SJSA1 (cell line): ENCODE results near the gene GOLGB1. TPM values are rescaled to one million over a fixed set of nuclear protein-coding genes. Genes with fewer than 3 reads are reported as not detected.
A peak's percentile ranks its signal among the peaks of the same experiment; 100 is the strongest.
"Not testable (repeated sequence)": the region's sequence is repeated elsewhere in the genome, so short reads cannot be mapped to it uniquely, and the experiment has no call there.

Source experiments
- DNase-seq, 2 experiments: peaks; one replicate each; pipeline ENCODE4 v3.0.0-alpha.2; 2015 to 2020; ENCODE audit warnings: low spot score in 2 of 2, low read depth in 1 of 2
- H3K27ac ChIP-seq: fragments of 250-450 bp; sonication (Bioruptor Pico); 2 replicates; pipeline ENCODE4 v1.5.1; 2020; ENCODE audit warnings: mild to moderate bottlenecking, moderate library complexity
- H3K27me3 ChIP-seq: fragments of 250-450 bp; sonication (Bioruptor Pico); replicated peaks from 2 replicates; pipeline ENCODE4 v1.5.1; 2020; ENCODE audit warnings: mild to moderate bottlenecking, moderate library complexity
- H3K36me3 ChIP-seq: fragments of 250-450 bp; sonication (Bioruptor Pico); 2 replicates; pipeline ENCODE4 v1.5.1; 2020; ENCODE audit warnings: mild to moderate bottlenecking
- H3K4me1 ChIP-seq: fragments of 250-450 bp; sonication (Bioruptor Pico); replicated peaks from 2 replicates; pipeline ENCODE4 v1.6.1; 2021; ENCODE audit warnings: mild to moderate bottlenecking
- H3K4me3 ChIP-seq: fragments of 250-450 bp; sonication (Bioruptor Pico); 2 replicates; pipeline ENCODE4 v1.5.1; 2020; ENCODE audit warnings: mild to moderate bottlenecking
- H3K9me3 ChIP-seq: fragments of 250-450 bp; sonication (Bioruptor Pico); replicated peaks from 2 replicates; pipeline ENCODE4 v1.5.1; 2020; ENCODE audit warnings: mild to moderate bottlenecking
- total RNA-seq: library from RNA; depleted of rRNA; stranded (reverse); fragments of >200 nt; shearing (Covaris generic); gene quantifications from 2 replicates; pipeline ENCODE4 v1.2.3, GENCODE V29; 2014

The GOLGB1 gene
- total RNA-seq, 1 experiment from 2014 or later = 19.7 TPM

DNA sequence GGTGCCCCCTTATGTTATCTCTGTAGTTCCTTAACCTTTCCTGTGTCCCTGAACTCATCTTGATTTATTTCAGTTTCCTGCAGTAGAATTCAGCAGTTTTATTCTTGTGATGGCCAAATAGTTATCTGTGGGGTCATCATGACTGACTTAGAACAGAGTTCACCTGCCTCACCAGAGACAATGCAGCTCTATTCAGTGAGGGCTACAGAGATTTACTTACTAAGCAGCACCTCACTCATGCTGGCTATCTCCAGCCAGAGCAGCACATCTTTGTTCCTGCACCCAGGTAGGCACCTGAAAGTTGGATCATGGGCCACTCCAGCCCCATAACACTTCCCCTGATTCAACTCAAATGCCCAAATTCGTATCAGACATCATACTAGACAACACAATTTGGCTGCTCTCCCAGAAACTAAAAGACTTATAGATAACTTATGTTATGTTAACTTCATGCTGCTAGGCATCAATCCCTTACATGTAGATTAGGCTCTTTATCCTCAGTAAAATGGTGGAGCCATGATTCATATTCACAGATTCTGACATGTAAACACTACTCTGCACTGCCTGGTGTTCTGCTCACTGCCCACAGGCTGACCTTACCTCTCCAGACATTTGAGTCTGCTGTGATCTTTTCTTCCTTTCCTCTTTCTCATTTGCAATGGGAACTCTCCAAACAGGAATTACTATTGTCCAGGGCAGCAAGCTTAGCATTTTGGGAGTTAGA lies 9.3 kb upstream of the GOLGB1 start:
- no peaks in the 10 kb centered on the region for H3K9me3 ChIP-seq
- no peak for DNase-seq
- no peaks in the 10 kb centered on the region for H3K36me3 ChIP-seq
- no peaks in the 10 kb centered on the region for H3K4me1 ChIP-seq
- no peak overlapping the region for H3K27ac ChIP-seq
- peaks cover under 1% of the 10 kb centered on the region; the same call in 1 of the 2 replicates for H3K27me3 ChIP-seq
- H3K4me3 ChIP-seq = no peak overlapping the region

DNA sequence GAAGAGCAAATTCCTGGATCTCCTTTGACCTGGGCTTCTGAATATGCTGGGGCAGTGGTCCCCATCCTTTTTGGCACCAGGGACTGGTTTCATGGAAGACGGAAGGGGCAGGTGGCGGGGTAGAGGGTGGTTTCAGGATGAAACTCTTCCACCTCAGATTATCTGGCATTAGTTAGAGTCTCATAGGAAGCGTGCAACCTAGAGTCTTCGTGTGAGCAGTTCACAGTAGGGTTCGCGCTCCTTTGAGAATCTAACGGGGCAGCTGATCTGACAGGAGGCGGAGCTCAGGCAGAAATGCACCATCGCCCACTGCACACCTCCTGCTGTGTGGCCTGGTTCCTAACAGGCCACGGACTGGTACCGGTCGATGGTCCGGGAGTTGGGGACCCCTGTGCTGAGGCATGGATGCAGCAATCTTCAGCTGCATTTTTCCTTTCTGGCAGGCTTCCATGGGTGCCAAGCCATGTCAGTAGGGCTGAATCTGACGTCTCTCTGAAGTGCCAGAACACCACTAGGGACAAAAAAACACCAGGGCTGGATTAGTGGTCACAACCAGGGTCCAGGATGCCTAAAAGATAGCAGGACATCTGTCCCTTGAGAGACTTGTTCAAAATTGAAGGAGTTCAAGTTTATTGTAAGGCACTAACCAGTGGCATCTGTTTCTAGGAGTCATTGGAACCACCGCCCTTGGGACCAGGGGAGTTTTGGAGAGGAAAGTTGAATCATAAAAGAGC lies 8.4 kb upstream of the GOLGB1 start:
- Histone ChIP-seq H3K9me3 (no peaks in the 10 kb centered on the region), H3K4me1 (no peaks in the 10 kb centered on the region), H3K4me3 (no peak overlapping the region), H3K27me3 (peaks cover 4% of the 10 kb centered on the region; the same call in 1 of the 2 replicates), H3K27ac (no peak overlapping the region), H3K36me3 (no peaks in the 10 kb centered on the region)
- DNase-seq = no peak

- H3K36me3 ChIP-seq = no peaks in the 10 kb centered on the region
- no peak overlapping the region for H3K27ac ChIP-seq
- H3K4me1 ChIP-seq = no peaks in the 10 kb centered on the region
- H3K4me3 ChIP-seq = no peak overlapping the region
- no peak for DNase-seq
- H3K27me3 ChIP-seq = peaks cover 4% of the 10 kb centered on the region; the same call in 1 of the 2 replicates
- H3K9me3 ChIP-seq = no peaks in the 10 kb centered on the region
These were observed 7.7 kb upstream of the GOLGB1 start for GRCh38 chr3:121757087-121757811.

GRCh38 chr3:121752772-121753171 lies 3.2 kb upstream of the GOLGB1 start:
- H3K9me3 ChIP-seq = no peaks in the 10 kb centered on the region
- no peak for DNase-seq
- peaks cover 4% of the 10 kb centered on the region; the same call in 1 of the 2 replicates for H3K27me3 ChIP-seq
- peaks cover 4% of the 10 kb centered on the region; the same call in 1 of the 2 replicates for H3K36me3 ChIP-seq
- no peak overlapping the region for H3K4me3 ChIP-seq
- H3K4me1 ChIP-seq = peaks cover 11% of the 10 kb centered on the region
- no peak overlapping the region for H3K27ac ChIP-seq

GRCh38 chr3:121752261-121752660 lies 2.7 kb upstream of the GOLGB1 start:
- no peak overlapping the region for H3K4me3 ChIP-seq
- no peak for DNase-seq
- H3K4me1 ChIP-seq = peaks cover 11% of the 10 kb centered on the region
- H3K9me3 ChIP-seq = no peaks in the 10 kb centered on the region
- H3K27me3 ChIP-seq = peaks cover 4% of the 10 kb centered on the region; the same call in 1 of the 2 replicates
- peaks cover 4% of the 10 kb centered on the region; the same call in 1 of the 2 replicates for H3K36me3 ChIP-seq
- H3K27ac ChIP-seq = no peak overlapping the region

- peaks cover 4% of the 10 kb centered on the region; the same call in 1 of the 2 replicates for H3K27me3 ChIP-seq
- peaks cover 11% of the 10 kb centered on the region for H3K4me1 ChIP-seq
- no peaks in the 10 kb centered on the region for H3K9me3 ChIP-seq
- DNase-seq = no peak
- H3K27ac ChIP-seq = peak overlapping the region; percentile 39
- H3K4me3 ChIP-seq = peak overlapping the region; percentile 71
- H3K36me3 ChIP-seq = peaks cover 4% of the 10 kb centered on the region; the same call in 1 of the 2 replicates
These were observed 510 bp upstream of the GOLGB1 start for GRCh38 chr3:121750087-121750415.

DNA sequence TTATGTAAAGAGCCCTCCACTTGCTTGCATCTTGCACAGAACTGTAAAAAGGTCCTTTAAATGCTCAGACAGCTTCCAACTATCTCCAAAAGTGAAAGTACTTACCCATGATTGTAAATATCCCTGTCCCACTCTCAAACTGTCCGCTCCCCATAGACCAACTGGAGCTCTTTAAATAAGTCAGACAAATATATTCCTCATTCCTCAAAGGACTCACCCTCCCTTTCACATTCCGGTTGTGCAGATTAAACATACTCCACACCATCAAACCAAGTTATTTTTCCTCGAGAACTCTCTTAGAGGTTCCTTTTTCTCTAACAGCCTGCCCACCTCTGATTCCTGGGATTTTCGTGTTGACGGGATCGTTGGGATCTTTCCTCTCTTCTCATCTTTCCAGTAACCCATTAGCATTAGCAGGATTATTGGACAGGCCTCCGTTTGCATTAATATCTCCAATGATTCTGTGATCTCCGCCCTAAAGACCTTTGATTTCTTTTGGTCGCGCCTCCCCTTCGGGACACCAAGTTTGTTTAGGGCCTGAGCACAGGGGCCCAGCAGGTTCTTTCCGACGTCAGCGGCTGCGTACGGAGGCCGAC lies 763 bp downstream of the GOLGB1 start:
- no peak for DNase-seq
- H3K27ac ChIP-seq = peak overlapping the region; percentile 89

GRCh38 chr3:121747976-121748375 lies 1.6 kb downstream of the GOLGB1 start:
- H3K4me1 ChIP-seq = peaks cover 11% of the 10 kb centered on the region
- H3K36me3 ChIP-seq = peaks cover 4% of the 10 kb centered on the region; the same call in 1 of the 2 replicates
- H3K9me3 ChIP-seq = no peaks in the 10 kb centered on the region
- no peak overlapping the region for H3K27ac ChIP-seq
- no peak for DNase-seq
- peak overlapping the region; percentile 71; the same call in 1 of the 2 replicates for H3K4me3 ChIP-seq
- H3K27me3 ChIP-seq = no peaks in the 10 kb centered on the region

More for the DNA sequence above, 763 bp downstream of the GOLGB1 start:
- peaks cover 11% of the 10 kb centered on the region for H3K4me1 ChIP-seq
- H3K36me3 ChIP-seq = peaks cover 4% of the 10 kb centered on the region; the same call in 1 of the 2 replicates
- H3K4me3 ChIP-seq = peak overlapping the region; percentile 71
- H3K27me3 ChIP-seq = peaks cover 2% of the 10 kb centered on the region; the same call in 1 of the 2 replicates
- H3K9me3 ChIP-seq = no peaks in the 10 kb centered on the region

DNA sequence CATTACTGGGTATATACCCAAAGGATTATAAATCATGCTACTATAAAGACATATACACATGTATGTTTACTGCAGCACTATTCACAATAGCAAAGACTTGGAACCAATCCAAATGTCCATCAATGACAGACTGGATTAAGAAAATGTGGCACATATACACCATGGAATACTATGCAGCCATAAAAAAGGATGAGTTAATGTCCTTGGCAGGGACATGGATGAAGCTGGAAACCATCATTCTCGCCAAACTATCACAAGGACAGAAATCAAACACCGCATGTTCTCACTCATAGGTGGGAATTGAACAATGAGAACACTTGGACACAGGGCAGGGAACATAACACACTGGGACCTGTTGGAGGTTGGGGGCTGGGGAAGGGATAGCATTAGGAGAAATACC lies 6.4 kb downstream of the GOLGB1 start:
- H3K4me1 ChIP-seq, H3K4me3 ChIP-seq, H3K27ac ChIP-seq, H3K9me3 ChIP-seq, DNase-seq, H3K27me3 ChIP-seq, H3K36me3 ChIP-seq: not testable (repeated sequence)

DNA sequence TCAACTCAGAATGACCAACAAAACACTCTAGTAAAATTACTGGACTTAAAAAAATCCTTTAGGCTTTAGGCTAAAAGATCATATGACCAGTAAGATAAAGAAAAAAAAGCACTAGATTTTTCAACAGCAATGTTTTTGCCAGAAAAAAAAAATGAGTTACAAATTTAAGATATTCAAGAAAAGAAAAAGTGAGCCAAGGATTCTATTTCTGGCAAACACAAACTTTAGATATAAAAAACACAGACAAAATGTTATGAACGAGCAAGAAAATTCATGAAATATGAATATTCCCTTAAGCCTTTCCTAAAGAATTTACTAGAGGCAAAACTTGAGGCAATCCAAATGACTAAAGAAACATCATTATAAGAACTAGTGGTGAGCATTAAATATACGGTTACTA lies 8.6 kb downstream of the GOLGB1 start:
- no peaks in the 10 kb centered on the region for H3K36me3 ChIP-seq
- no peaks in the 10 kb centered on the region for H3K9me3 ChIP-seq
- H3K27me3 ChIP-seq = no peaks in the 10 kb centered on the region
- no peak overlapping the region for H3K4me3 ChIP-seq
- no peak for DNase-seq
- H3K4me1 ChIP-seq = no peaks in the 10 kb centered on the region
- no peak overlapping the region for H3K27ac ChIP-seq

- Histone ChIP-seq H3K27me3 (no peaks in the 10 kb centered on the region), H3K36me3 (no peaks in the 10 kb centered on the region), H3K4me1 (peaks cover 6% of the 10 kb centered on the region), H3K9me3 (no peaks in the 10 kb centered on the region), H3K27ac (no peak overlapping the region), H3K4me3 (no peak overlapping the region)
- no peak for DNase-seq
These were observed 9.6 kb downstream of the GOLGB1 start for GRCh38 chr3:121739902-121740301.

GRCh38 chr3:121737644-121738043 lies 11.9 kb downstream of the GOLGB1 start:
- Histone ChIP-seq H3K27me3 (no peaks in the 10 kb centered on the region), H3K9me3 (no peaks in the 10 kb centered on the region), H3K4me3 (no peak overlapping the region), H3K27ac (no peak overlapping the region), H3K36me3 (no peaks in the 10 kb centered on the region), H3K4me1 (peaks cover 12% of the 10 kb centered on the region)
- DNase-seq = no peak

- no peak for DNase-seq
- H3K27me3 ChIP-seq = no peaks in the 10 kb centered on the region
- no peaks in the 10 kb centered on the region for H3K9me3 ChIP-seq
- H3K27ac ChIP-seq = no peak overlapping the region
- H3K4me1 ChIP-seq = peaks cover 12% of the 10 kb centered on the region
- H3K36me3 ChIP-seq = no peaks in the 10 kb centered on the region
- H3K4me3 ChIP-seq = no peak overlapping the region
These were observed 13.4 kb downstream of the GOLGB1 start for GRCh38 chr3:121736112-121736511.
